GM19468 (cell line): ENCODE data around the gene SEPTIN3.

Source experiments
- ATAC-seq: cut with Tn5 transposase; IDR thresholded peaks from one replicate; pipeline ENCODE4 v1.9.1; 2021; ENCODE audit warnings: mild to moderate bottlenecking, moderate library complexity, moderate number of reproducible peaks; ENCODE audit not compliant: unreplicated experiment; ENCODE audit errors: extremely low read depth

SEPTIN3 gene

DNA sequence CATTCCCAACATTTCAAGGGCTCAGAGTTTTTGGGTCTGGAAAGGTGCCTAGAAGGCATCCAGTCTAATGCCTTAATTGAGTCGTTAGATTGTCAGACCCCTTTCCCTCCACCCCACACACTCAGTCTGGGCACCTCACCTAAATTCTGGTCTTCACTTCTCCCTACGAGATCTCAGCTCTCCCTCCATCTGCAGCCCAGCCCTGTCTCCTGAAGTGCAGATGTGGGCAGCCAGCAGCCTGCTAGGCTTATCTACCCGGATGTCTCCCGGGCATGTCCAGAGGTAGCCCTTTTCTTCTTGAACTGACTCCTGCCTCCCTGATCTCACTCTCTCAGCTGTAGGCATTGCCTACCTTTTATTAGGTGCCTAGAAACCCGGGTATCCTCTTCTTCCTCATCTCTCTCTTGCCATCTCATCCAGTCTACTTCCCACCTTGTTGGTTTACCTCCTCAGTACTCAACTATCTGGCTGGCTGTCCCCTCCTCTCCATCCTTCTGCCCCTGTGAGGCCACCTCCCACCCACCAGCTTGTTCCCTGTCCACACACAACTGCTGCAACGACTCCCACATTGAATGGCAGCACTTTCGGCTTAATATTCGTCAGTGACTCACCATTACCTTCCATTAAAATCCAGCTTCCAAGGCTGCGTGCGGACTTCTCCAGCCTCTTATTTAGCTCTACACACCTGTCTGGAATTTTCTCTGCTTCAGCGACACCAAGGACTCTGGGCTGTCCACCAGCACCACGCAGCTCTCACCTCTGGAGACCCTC, 6.2 kb downstream of the SEPTIN3 start:
- no peak for ATAC-seq

DNA sequence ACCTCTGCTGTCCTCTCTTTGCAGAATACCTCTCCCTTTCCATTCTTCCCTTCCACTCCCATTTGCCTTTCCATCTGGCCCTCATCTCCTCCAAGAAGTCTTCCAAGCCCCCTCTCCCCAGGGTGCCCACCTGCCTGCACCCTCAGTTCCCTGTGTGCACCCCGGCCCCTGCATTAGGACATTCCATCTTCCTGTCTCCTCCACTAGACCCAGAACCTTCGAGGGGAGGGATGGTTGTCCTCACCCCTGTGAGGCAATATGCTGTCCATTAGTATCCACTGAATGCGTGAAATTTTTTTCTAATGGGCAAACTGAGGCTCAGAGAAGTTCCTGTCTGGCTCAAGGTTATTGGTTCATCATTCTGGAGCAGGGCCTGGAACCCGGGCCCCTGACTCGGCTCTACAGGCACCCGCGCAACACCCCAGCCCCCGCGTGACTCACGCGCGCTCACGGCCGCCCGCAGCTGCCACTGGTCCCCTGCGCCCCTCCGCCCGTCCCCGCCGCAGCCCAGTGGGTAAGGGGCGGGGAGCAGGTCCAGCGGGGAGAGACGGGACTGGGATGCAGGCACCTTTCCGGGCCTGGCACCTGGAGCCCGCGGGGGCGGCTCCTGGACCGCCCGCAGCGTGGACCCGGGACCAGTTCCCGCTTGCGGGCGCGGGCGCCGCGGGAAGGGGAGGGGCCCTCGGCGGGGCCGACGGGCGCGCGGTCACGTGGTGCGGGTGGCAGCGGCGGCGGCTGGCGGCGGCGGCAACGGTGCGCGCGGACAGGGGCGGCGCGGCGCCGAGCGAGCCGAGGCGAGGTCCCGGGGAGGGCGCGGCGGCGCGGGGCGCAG, 7.0 kb downstream of the SEPTIN3 start:
- no peak for ATAC-seq

DNA sequence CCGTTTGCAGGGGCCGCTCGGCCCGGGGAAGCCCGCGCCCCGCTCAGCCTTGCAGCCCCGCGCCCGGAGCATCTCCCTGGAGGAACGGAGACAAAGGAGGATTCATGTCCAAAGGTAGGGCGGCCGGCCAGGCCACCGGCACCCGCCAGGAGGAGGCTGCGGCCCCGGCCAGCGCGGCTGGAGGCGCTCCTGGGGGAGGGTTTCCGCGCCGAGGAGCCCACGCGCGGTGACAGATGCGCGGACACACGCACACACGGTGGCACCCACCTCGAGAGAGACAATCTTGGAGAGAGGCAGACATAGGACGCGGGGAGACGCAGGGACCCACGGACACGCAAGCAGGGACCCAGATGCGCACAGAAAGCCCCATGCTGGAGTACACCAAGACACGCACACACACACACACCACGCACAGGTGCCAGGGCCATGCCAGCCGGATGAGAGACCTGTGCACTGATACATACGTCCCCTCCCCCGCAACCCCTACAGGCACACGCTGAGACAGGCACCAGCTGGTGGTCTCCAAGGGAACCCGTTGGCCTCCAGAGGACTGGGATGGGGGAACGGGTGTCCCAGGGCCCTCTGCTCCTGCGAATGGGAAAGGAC, 7.8 kb downstream of the SEPTIN3 start:
- ATAC-seq, result no peak

DNA sequence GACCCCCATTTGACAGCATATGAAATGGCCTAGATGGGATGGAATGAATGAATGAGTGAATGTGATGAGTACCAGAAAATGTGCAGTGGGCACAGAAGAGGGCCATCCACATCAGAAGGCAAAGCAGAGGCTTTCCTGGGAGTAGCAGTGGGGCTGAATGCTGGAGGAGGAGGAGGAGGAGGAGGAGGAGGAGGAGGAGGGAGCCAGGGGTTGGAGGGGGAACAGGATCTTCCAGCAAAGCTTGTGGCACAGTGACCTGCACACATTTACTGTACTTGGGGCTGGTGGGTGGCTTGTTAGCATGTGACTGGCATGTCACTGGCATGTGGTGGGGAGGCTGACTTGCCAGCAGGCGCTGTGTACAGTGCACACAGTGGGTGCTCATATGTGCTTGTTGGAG, 9.5 kb downstream of the SEPTIN3 start:
- no peak for ATAC-seq

DNA sequence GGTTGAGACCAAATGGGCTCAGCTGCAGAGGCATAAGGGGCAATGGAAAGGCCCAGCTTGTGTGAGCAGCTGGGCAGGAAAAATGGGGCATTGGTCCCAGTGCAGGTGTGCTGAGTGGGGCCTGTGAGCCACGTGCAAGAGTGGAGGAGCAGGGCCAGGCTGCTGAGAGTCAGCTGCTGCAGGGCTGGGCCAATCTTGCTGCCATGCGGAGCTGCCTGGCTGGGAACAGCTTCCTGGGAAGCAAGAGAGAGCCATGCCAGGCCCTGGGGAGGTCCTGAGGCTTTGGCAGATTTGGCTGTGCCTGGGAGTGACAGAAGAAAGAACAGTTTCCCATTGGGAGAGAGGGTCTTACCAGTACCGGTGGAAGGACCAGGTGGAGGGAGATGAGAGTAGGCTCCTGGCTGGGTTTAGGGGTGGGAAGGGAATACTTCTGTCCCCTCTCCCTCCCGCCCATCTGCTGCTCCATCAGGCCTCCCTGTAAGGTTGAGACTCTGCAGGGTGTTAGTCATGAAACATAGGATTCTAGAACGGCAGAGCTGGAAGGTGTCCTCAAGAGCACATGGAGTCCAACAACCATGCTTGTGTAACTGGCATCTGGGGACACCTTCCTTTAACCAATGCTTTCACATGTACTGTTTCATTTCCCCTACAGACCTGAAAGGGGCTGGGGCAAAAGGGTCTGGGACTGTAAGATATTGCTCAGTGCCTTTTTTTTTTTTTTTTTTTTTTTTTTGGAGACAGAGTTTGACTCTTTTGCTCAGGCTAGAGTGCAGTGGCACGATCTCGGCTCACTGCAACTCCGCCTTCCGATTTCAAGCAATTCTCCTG, 10.4 kb downstream of the SEPTIN3 start:
- ATAC-seq, result no peak

DNA sequence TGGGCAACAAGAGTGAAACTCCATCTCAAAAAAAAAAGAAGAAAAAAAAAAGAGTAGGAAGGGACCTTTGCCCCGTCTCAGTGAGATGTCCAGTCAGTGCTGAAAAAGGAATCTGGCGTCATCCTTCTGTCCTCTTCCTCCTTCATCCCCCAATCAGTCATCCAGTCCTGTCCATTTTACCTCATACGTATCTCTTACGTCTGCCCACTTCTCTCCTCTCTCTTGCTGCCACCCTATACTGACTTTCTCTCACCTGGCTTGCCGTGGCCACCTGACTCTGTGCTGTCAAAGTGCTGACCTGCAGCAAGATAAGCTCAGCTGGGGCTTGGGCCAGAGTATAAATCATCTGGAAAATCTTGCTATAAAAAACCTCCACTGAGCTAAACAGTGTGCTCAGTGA, 13.6 kb downstream of the SEPTIN3 start:
- ATAC-seq, result no peak

DNA sequence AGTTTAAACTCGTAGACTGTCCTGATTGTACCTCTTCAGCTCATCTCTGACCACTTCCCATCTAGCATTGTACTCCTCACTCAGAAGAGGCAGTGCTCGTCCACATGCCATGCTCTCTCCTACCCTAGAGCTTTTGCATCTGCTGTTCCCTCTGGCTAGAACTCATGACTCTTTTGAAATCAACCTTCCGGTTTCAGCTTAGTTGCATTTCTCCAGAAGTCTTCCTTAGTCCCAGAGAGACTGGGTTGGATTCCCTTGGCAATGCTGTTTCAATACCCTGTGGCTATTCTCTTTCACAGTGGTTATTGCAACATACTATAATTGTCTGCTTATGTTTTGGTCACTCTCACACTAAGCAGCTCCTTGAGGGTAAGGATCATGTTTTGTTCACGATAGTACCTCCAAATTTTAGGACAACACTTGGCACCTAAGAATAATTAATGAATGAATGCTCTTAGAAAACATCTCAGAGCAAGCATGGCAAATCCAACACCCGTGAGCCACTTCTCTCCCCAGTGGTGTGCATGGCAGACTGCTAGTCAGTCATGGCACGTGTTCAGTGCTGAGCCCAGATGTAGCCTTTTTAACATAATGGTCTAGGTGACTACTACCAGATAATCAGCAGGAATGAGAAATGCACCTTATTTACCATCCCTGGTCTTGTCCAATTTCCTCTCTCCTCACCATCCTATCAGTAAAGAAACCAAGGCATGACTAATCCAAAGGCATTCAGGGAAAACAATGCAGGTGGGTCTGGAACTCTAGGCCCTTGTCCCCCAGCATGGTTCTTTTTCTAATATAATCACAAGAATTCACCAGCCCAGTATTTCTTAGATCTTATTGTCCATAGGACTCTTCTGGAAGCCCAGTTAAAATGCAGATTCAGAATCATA, 14.5 kb downstream of the SEPTIN3 start:
- ATAC-seq, result no peak

DNA sequence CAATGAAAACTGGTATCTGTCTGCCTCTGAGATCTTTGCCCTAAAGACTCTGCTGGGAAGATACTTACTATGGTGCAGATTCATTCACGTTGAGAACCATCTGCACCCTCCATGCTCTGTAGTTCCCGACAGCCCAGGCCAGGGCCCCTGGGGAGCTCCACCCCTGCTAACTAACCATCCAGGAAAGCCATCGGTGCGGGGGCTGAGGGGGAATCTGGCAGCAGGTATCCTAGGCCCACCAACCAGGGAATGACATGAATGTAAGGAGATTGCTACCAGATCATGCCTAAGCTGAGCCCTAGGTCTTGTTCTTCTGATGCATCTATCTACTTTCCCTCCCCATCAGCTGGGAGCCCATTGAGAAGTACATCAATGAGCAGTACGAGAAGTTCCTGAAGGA, 18.0 kb downstream of the SEPTIN3 start:
- ATAC-seq, result no peak

DNA sequence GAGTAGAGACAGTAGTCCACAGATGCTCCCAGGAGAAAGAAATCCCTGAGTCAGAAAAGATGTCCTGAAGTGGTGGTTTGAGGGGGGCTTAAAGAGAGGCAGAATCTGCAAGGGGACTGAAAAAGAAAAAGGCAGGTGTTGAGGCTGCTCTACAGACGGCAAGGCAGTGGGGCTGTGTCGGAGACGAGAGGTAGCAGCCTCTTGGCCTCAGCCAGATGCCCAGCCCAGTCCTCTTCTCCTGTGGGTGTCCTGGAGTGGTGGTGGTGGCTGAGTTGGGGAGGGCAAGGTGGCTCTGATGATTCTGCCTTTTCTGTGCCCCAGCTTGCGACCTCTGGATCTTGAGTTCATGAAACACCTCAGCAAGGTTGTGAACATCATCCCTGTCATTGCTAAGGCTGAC, 20.0 kb downstream of the SEPTIN3 start:
- no peak for ATAC-seq

DNA sequence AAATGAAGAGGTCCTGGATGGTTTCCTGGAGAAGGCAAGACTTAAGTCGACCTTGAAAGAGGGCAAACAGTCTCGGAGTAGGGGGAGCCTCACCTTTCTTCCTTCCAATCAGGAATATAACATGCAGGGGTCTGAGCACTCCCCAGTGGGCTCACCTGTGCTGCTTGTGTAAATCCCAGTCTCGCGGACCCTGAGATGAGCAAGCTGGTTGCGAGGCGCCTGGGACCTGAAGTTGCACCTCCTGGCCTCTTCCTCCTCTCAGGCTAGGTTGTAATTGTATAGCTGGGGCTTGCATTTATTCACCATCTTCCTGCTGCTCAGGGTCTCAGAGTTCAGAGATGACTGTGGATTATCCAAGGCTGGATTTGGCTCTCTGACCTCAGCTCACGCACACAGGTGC, 21.9 kb downstream of the SEPTIN3 start:
- no peak for ATAC-seq

DNA sequence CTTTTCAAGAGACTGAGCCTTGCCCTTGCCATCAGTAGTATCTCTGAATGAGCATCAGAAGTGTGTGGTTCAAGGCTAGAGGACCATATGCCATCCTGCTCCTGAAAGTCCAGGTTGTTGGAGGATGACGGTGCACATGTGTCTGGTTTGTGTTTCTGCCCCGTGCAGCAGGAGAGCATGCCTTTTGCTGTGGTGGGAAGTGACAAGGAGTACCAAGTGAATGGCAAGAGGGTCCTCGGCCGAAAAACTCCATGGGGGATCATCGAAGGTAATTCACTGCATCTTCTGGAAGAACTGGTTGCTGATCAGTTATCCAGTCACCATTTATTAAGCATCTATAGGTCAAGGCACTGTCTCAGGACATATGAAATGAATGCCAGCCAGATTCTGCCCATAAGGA, 23.3 kb downstream of the SEPTIN3 start:
- no peak for ATAC-seq

DNA sequence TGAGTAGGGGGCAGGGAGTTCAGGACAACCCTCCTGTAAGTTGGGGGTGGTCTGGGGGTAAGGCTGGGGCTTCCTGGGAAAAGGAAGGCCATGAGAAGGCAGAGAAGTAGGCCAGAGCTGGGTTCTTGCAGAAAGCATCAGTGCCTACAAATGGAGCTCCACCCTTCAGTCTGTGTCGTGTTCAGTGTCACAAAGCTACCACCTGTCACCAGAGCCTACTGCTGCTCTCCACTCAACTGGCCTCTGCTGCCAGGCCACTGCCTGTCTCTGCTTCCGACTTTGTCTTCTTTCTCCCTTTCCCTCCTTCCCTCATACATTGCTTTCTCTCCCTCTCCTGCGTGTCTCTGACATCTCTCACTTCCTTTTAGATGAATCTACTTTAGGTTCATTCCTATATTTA, 26.0 kb downstream of the SEPTIN3 start:
- ATAC-seq, result no peak

DNA sequence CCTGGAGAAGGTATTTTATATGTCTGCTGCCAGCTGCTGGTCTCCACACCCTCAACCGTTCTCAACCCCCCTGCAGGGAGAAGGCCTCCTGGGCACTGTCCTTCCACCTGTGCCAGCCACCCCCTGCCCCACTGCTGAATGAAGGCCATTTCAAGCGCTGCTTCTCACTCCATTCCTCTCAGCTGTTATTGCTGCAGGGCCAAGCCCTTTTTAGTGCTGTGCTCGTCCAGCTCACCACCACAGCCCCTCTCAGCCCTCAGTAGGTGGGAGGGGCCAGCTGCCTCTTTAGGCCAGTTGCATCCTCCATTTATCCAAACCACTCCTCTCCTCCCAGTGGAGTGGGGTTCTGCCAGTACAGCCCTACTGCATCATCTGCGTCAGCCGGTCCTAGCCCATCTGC, 27.6 kb downstream of the SEPTIN3 start:
- ATAC-seq, result no peak

DNA sequence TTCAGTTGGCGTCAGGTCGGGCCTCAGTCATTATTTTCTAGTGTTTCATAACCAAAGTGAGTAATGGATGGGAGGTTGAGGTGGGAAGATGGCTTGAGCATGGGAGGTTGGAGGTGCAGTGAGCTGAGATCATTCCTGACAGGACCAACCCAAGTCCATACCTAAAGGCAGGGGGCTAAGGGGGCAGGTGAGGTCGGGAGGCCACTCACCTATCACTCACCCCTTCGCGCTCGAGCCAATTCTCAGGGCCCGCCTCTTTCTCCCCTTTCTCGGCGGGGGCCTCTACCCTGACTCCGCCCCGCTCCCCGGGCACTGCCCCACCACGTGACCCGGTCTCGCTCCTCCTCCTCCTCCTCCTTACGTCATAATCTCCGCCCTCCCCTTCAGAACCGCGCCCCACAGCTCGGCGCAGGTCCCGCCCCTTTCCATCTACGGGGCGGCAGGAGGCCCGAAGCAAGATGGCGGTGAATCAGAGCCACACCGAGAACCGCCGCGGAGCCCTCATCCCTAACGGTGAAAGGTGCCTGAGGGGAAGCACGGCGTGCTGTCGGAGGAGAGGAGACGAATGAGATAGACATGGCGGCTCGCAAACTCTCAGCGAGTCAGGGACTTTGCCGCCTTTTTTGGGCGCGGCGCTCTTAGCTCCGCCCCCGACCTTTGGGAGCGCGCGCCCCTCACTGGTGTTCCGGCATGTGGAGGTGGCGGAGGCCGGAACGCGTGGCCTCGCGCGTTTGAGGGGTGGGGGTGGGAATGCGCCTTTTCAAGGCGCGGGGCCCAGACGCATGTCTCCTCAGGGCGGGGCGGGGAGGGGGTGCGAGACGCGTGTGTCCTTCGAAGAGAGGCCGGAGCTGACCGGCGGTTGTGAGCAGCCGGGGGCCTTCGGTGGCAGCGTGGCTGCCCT, 29.4 kb downstream of the SEPTIN3 start, which contains the start of gene WBP2NL:
TSS of gene WBP2NL (plus strand) at position 428 of the 901 bp plus-strand sequence. CDS start at position 459, 31 bp downstream.
- peak; percentile 63 for ATAC-seq

DNA sequence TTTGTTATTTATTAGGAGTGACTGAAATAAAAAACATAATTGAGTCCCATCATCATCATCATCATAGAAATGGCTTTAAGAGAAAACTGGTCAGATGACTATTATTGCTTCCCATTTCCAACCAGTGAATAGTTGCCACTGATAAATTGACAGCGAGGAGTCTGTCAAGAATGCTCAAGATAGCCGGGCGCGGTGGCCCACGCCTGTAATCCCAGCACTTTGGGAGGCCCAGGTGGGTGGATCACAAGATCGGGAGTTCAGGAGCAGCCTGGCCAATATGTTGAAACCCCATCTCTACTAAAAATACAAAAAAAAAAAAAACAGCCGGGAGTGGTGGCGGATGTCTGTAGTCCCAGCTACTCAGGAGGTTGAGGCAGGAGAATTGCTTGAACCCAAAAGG, 31.2 kb downstream of the SEPTIN3 start:
- no peak for ATAC-seq

DNA sequence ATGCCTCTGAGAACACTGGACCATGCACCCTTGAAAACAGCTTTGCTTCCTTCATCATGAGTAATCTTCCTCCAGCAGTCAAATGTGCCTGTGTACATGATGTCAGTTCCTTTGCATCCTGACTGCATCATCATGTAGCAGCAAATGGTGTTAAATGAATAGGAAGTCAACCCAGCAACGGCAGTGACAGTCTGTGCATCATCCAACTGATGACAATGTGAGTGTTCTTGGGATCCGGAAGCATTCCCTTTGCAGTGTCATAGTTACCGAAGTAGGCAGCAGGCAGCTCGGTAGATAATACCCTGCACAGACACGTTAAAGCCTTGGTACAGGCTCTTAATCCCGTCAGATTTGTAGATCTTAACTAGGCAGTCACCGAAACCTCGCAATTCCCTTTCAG, 31.9 kb downstream of the SEPTIN3 start:
- ATAC-seq, result no peak

DNA sequence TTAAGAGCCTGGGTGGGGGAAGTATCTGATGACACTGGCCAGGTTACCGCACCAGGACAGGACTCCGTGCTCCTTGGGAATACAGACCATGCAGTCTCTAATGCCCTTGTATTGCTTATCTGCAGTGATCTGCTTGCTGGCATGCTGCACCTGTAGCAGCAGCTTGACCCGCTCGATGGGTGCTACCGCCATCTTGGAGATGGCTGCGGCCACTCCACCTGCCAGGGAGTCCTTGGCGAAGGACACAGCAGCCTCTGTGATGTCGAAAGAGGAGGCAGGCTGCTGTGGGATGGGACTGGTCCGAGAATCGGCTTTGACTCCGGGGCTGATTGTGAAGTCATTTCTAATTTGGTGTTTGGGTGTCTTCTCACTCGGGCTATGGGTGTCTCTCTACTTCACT, 32.5 kb downstream of the SEPTIN3 start:
- ATAC-seq, result no peak

DNA sequence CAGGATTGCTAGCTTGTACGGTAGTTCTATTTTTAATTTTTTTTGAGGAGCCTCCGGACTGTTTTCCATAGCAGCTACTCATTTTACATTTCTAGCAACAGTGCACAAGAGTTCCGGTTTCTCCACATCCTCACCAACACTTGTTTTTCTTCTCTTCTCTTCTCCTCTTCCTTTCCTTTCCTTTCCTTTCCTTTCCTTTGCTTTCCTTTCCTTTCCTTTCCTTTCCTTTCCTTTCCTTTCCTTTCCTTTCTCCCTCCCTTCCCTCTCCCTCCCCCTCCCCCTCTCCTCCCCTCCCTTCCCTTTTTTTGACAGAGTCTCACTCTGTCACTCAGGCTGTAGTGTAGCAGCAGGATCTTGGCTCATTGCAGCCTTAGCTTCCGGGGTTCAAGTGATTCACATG, 38.7 kb downstream of the SEPTIN3 start:
- ATAC-seq, result no peak
